A549 treated with DMSO at 1 μM for 4 hours (cell line): Measurements from ENCODE around the gene LRRC8D. TPM values are rescaled to one million over a fixed set of nuclear protein-coding genes. Genes with fewer than 3 reads are reported as not detected.

Experiments
- total RNA-seq: library from RNA; stranded (reverse); fragments of 200-300 nt; extraction: Qiagen RNA extraction; gene quantifications from 5 replicates; pipeline ENCODE4 v1.2.3, GENCODE V29; 2022; ENCODE audit warnings: low read depth

Gene LRRC8D
- total RNA-seq, result 37.6 to 46.3 TPM (median 44.0 TPM) in 5 replicates

GRCh38 chr1:89820422-89821321 is at the start of gene LRRC8D:
LRRC8D (plus strand) TSS chr1:89821032; CDS start chr1:89933069, 112,037 bp downstream.

Other genes starting within 250 kb of the LRRC8D start
- 16.2 to 23.7 TPM (median 20.5 TPM) in 5 replicates for gene LRRC8C, start 187.9 kb upstream of the LRRC8D start, total RNA-seq
- gene ZNF326, start 174.1 kb downstream of the LRRC8D start, total RNA-seq, result 19.9 to 23.6 TPM (median 22.2 TPM) in 5 replicates